ENCODE results near the gene MAP3K6.

MAP3K6 gene

GRCh38 chr1:27331426-27331825 is 35.3 kb downstream of the MAP3K6 start:
- no peak for FAIRE-seq

- FAIRE-seq = no peak
Observed at GRCh38 chr1:27330786-27331185, 36.0 kb downstream of the MAP3K6 start.

- no peak for FAIRE-seq
Observed at GRCh38 chr1:27327964-27328363, 38.8 kb downstream of the MAP3K6 start.

- no peak for FAIRE-seq
Observed at GRCh38 chr1:27325286-27325685, 41.5 kb downstream of the MAP3K6 start.

GRCh38 chr1:27322569-27323240 is 44.1 kb downstream of the MAP3K6 start:
- FAIRE-seq = no peak

- no peak for FAIRE-seq
Observed at GRCh38 chr1:27321813-27322568, 44.8 kb downstream of the MAP3K6 start, which contains the start of gene TMEM222. Gene TMEM222 (plus strand): TSS chr1:27322163. CDS start chr1:27322198, 35 bp downstream.

GRCh38 chr1:27318596-27318995 is 48.2 kb downstream of the MAP3K6 start:
- FAIRE-seq = no peak

- FAIRE-seq = no peak
Observed at GRCh38 chr1:27318136-27318535, 48.6 kb downstream of the MAP3K6 start.

GRCh38 chr1:27316860-27317259 is 49.9 kb downstream of the MAP3K6 start:
- FAIRE-seq = no peak

- FAIRE-seq = no peak
Observed at GRCh38 chr1:27314737-27315136, 52.0 kb downstream of the MAP3K6 start.

- no peak for FAIRE-seq
Observed at GRCh38 chr1:27314169-27314568, 52.6 kb downstream of the MAP3K6 start.

GRCh38 chr1:27307874-27308598 is 58.7 kb downstream of the MAP3K6 start:
- no peak for FAIRE-seq

GRCh38 chr1:27306892-27307761 is 59.6 kb downstream of the MAP3K6 start:
- no peak for FAIRE-seq

GRCh38 chr1:27306071-27306470 is 60.7 kb downstream of the MAP3K6 start:
- FAIRE-seq = no peak
